RWPE2 (cell line): ENCODE data around the gene IFNW1.
"Not testable (repeated sequence)": the region's sequence is repeated elsewhere in the genome, so short reads cannot be mapped to it uniquely, and the experiment has no call there.

ENCODE experiments used
- ATAC-seq: fragments of 200-7000 bp; cut with Tn5 transposase; 3 replicates; pipeline ENCODE4 v1.9.1; 2021; ENCODE audit warnings: low read depth
- DNase-seq: peaks from one replicate; pipeline ENCODE4 v3.0.0-alpha.2; 2020; ENCODE audit warnings: low spot score
- H3K27ac ChIP-seq: fragments of 450-650 bp; 2 replicates; pipeline ENCODE4 v1.5.1; 2017; ENCODE audit warnings: mild to moderate bottlenecking; ENCODE audit not compliant: poor library complexity, severe bottlenecking
- H3K27me3 ChIP-seq: fragments of 250-450 bp; sonication (Bioruptor Pico); 2 replicates; pipeline ENCODE4 v1.5.1; 2021; ENCODE audit warnings: mild to moderate bottlenecking, moderate library complexity; ENCODE audit not compliant: insufficient read depth, poor library complexity, severe bottlenecking
- H3K36me3 ChIP-seq: fragments of 250-450 bp; sonication (Bioruptor Pico); 2 replicates; pipeline ENCODE4 v1.5.1; 2020; ENCODE audit warnings: low read depth, mild to moderate bottlenecking, moderate library complexity
- H3K4me1 ChIP-seq: fragments of 250-450 bp; sonication (Bioruptor Pico); 2 replicates; pipeline ENCODE4 v1.5.1; 2021; ENCODE audit warnings: mild to moderate bottlenecking, moderate library complexity; ENCODE audit not compliant: insufficient read depth, poor library complexity, severe bottlenecking
- H3K4me3 ChIP-seq: fragments of 250-450 bp; sonication (Bioruptor Pico); 2 replicates; pipeline ENCODE4 v1.5.1; 2021; ENCODE audit warnings: mild to moderate bottlenecking, moderate library complexity; ENCODE audit not compliant: severe bottlenecking
- H3K9me3 ChIP-seq: fragments of 250-450 bp; sonication (Bioruptor Pico); 2 replicates; pipeline ENCODE4 v1.5.1; 2021; ENCODE audit warnings: mild to moderate bottlenecking, moderate library complexity; ENCODE audit not compliant: severe bottlenecking
- CTCF ChIP-seq: fragments of 450-650 bp; IDR thresholded peaks from one replicate; pipeline ENCODE4 v1.5.1; 2017; ENCODE audit warnings: mild to moderate bottlenecking, moderate library complexity; ENCODE audit not compliant: poor library complexity, severe bottlenecking

The IFNW1 gene

GRCh38 chr9:21141427-21141882, at the start of gene IFNW1:
Gene IFNW1, minus strand, starts transcription at chr9:21141832. Its CDS starts 262 bp downstream, at chr9:21141570.
- ATAC-seq (peak; percentile 50; the same call in 2 of the 3 replicates), DNase-seq (no peak)
- Histone ChIP-seq H3K4me3 (no peak within 1 kb of the TSS), H3K9me3 (no peaks in the 10 kb centered on the region), H3K27me3 (peaks cover 12% of the 10 kb centered on the region), H3K36me3 (no peaks in the 10 kb centered on the region), H3K27ac (no peak within 1 kb of the TSS), H3K4me1 (no peaks in the 10 kb centered on the region)
- TF ChIP-seq CTCF = peak; percentile 7

- not testable (repeated sequence) for H3K4me3 ChIP-seq, H3K36me3 ChIP-seq, ATAC-seq, H3K9me3 ChIP-seq, H3K27ac ChIP-seq, DNase-seq, H3K4me1 ChIP-seq
- H3K27me3 ChIP-seq = peaks cover 16% of the 10 kb centered on the region
These were observed 45.9 kb upstream of the IFNW1 start, which contains the start of gene IFNA4 for GRCh38 chr9:21187487-21187886. Gene IFNA4, minus strand, starts transcription at chr9:21187587. Its CDS starts 56 bp downstream, at chr9:21187531.

- H3K36me3 ChIP-seq, H3K4me3 ChIP-seq, H3K9me3 ChIP-seq, H3K27me3 ChIP-seq, H3K4me1 ChIP-seq, DNase-seq, H3K27ac ChIP-seq: not testable (repeated sequence)
- TF ChIP-seq CTCF = peak; percentile 39
- ATAC-seq = peak; percentile 49; the same call in 1 of the 3 replicates
These were observed 41.4 kb upstream of the IFNW1 start for GRCh38 chr9:21182810-21183736.

- no peak for TF ChIP-seq CTCF
- Histone ChIP-seq H3K4me3 (no peak overlapping the region), H3K36me3 (no peaks in the 10 kb centered on the region), H3K27me3 (peaks cover 25% of the 10 kb centered on the region), H3K4me1 (no peaks in the 10 kb centered on the region), H3K9me3 (no peaks in the 10 kb centered on the region), H3K27ac (no peak overlapping the region)
- ATAC-seq (no peak), DNase-seq (no peak)
These were observed 33.0 kb upstream of the IFNW1 start for GRCh38 chr9:21174671-21175070.

- no peak for ATAC-seq
- no peaks in the 10 kb centered on the region for H3K4me1 ChIP-seq
- no peak overlapping the region for H3K4me3 ChIP-seq
- peaks cover 25% of the 10 kb centered on the region for H3K27me3 ChIP-seq
- TF ChIP-seq CTCF = no peak
- no peaks in the 10 kb centered on the region for H3K36me3 ChIP-seq
- H3K9me3 ChIP-seq = no peaks in the 10 kb centered on the region
- no peak for DNase-seq
- no peak overlapping the region for H3K27ac ChIP-seq
These were observed 30.5 kb upstream of the IFNW1 start for GRCh38 chr9:21172156-21172555.
